ENCODE results near the gene UBA52. TPM values are rescaled to one million over a fixed set of nuclear protein-coding genes. Genes with fewer than 3 reads are reported as not detected.
"Not testable (repeated sequence)": the region's sequence is repeated elsewhere in the genome, so short reads cannot be mapped to it uniquely, and the experiment has no call there.

Gene UBA52
- polyA plus RNA-seq (2011; rRNA removed) (1,723 and 2,315 TPM in 2 replicates), polyA minus RNA-seq (2011; rRNA and poly(A)+ RNA removed) (1,114 and 1,571 TPM in 2 replicates)

DNA sequence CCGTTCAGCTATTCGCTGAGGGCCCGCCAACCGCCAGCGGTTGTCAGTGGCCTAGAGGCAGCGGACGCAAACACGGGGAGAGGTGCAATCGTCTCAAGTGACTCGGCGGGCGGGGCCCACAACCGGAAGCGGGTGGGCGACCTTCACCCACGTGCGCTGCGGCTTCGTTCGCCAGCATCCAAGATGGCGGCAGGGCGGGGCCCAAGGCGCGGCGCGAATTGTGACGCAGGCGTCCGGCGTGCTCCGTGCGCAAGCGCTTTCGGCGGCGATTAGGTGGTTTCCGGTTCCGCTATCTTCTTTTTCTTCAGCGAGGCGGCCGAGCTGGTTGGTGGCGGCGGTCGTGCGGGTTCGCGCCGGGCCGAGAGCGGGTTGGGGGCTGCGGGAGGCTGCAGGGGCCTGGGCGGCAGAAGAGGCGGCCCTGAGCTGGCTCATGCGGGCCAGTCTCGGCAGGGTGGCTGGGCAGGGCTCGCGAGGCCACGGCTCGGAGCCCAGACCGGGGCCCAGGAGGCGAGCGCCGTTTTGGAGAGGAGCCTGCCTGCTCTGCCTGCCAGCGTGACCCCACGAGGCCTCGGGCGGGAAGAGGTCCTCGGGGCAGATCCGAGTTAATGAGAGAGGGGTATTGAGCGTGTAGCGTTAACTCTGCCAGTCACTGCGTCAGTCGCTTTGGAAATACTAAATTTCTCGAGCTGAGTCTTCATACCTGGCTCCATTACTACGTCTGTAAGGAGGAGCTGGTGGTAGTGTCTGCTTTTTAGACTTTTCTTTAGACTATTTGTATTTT, at the start of gene UBA52:
Gene UBA52 (plus strand): TSS at position 294 of the 781 bp plus-strand sequence. CDS start 1,444 bp downstream, outside the sequence.
- Histone ChIP-seq H3K27ac (ENCODE audit: low read depth, low read length) (peak within 1 kb of the TSS; percentile 83), H3K9me3 (ENCODE audit: control insufficient read depth, insufficient read depth, low read length) (no peaks in the 10 kb centered on the region), H3K27me3 (ENCODE audit: control insufficient read depth, insufficient read depth, low read length) (no peaks in the 10 kb centered on the region), H3K4me3 (ENCODE audit: low read depth, low read length) (peak within 1 kb of the TSS; percentile 98)
- CTCF ChIA-PET: interaction anchor here (0.6 to 2.3 kb wide), 9 partner anchors 17 to 344 kb away, joined by 3 to 12 read pairs (median 3); partner anchors contain the start of gene REX1BD
- POLR2A ChIA-PET: interaction anchor here (0.6 to 3.1 kb wide), 14 partner anchors 13 to 348 kb away, joined by 3 to 28 read pairs (median 4); partner anchors contain the start of genes COPE, DDX49, ELL and KXD1
- TF ChIP-seq, protein P1, sequence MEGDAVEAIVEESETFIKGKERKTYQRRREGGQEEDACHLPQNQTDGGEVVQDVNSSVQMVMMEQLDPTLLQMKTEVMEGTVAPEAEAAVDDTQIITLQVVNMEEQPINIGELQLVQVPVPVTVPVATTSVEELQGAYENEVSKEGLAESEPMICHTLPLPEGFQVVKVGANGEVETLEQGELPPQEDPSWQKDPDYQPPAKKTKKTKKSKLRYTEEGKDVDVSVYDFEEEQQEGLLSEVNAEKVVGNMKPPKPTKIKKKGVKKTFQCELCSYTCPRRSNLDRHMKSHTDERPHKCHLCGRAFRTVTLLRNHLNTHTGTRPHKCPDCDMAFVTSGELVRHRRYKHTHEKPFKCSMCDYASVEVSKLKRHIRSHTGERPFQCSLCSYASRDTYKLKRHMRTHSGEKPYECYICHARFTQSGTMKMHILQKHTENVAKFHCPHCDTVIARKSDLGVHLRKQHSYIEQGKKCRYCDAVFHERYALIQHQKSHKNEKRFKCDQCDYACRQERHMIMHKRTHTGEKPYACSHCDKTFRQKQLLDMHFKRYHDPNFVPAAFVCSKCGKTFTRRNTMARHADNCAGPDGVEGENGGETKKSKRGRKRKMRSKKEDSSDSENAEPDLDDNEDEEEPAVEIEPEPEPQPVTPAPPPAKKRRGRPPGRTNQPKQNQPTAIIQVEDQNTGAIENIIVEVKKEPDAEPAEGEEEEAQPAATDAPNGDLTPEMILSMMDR (IDR thresholded peaks at IDR 0.05; ENCODE audit: low read depth, low read length): no peak
- peak; percentile 91 for DNase-seq (ENCODE audit: low read depth, low spot score)

DNA sequence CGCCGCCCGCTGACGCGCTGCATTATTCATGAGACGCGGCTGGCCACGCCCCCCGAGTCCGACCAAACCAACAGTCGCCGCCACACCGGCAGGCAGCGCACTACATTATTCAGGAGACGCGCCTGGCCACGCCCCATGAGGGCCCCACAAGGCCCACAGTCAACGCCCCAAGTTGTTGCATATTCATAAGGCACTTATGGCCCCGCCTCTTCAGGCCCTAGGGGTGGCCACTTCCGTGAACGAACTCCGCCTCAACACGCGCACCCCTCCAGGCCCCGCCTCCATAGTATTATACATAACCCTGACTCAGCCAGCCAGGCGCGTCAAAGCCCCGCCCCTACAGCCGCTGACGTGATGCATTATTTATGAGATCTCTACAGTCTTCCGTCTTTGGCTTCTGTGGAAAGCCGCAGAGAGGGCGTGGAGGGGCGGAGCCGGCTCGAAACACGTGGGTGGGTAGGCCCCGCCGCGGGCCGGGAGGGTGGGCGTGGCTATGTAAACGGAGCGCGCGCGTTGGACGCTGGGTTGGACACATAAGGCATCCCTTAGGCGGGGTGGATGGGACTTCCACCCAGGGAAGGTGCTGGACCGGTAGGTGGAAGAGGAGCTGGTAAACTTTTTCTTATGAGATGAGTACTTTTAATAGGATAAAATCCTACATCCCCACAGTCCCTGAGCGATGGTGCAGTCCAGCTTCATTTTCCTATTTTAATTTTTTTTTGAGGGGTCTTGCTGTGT, 49.4 kb upstream of the UBA52 start:
- H3K27me3 ChIP-seq (ENCODE audit: control insufficient read depth, insufficient read depth, low read length): no peaks in the 10 kb centered on the region
- H3K4me3 ChIP-seq (ENCODE audit: low read depth, low read length): peak overlapping the region; percentile 29; the same call in 1 of the 2 replicates
- TF ChIP-seq, protein P1 (IDR thresholded peaks at IDR 0.05; ENCODE audit: low read depth, low read length): peak; percentile 22
- ChIA-PET CTCF (interaction anchor here (0.5 to 0.6 kb wide), 2 partner anchors 194 to 369 kb away, joined by 3 read pairs; no protein-coding TSS in a partner anchor), POLR2A (interaction anchor here (0.7 to 3.7 kb wide), 4 partner anchors 20 to 49 kb away, joined by 4 to 21 read pairs (median 4); partner anchors contain the start of genes KXD1 and UBA52)
- no peaks in the 10 kb centered on the region for H3K9me3 ChIP-seq (ENCODE audit: control insufficient read depth, insufficient read depth, low read length)
- peak; percentile 100 for DNase-seq (ENCODE audit: low read depth, low spot score)
- peak overlapping the region; percentile 47 for H3K27ac ChIP-seq (ENCODE audit: low read depth, low read length)

DNA sequence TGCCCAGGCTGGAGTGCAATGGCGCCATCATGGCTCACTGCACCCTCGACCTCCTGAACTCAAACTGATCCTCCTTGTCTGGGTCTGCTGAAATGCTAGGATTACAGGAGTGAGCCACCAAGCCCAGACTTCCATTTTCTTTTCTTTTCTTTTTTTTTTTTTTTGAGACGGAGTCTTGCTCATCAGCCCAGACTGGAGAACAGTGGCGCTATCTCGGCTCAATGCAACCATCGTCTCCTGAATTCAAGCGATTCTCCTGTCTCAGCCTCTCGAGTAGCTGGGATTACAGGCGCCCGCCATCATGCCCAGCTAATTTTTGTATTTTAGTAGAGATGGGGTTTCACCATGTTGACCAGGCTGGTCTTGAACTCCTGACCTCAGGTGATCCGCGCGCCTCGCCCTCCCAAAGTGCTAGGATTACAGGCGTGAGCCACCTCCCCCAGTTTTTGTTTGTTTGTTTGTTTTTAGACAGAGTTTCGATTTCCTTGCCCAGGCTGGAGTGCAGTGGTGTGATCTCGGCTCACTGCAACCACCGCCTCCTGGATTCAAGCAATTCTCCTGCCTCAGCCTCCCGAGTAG, 48.7 kb upstream of the UBA52 start:
- H3K27me3 ChIP-seq (ENCODE audit: control insufficient read depth, insufficient read depth, low read length); CTCF ChIA-PET; H3K9me3 ChIP-seq (ENCODE audit: control insufficient read depth, insufficient read depth, low read length); DNase-seq (ENCODE audit: low read depth, low spot score); H3K4me3 ChIP-seq (ENCODE audit: low read depth, low read length): not testable (repeated sequence)
- POLR2A ChIA-PET: interaction anchor here (0.7 to 3.7 kb wide), 2 partner anchors 35 to 222 kb away, joined by 5 to 21 read pairs; partner anchors contain the start of gene KXD1
- H3K27ac ChIP-seq (ENCODE audit: low read depth, low read length): peak overlapping the region; percentile 47

DNA sequence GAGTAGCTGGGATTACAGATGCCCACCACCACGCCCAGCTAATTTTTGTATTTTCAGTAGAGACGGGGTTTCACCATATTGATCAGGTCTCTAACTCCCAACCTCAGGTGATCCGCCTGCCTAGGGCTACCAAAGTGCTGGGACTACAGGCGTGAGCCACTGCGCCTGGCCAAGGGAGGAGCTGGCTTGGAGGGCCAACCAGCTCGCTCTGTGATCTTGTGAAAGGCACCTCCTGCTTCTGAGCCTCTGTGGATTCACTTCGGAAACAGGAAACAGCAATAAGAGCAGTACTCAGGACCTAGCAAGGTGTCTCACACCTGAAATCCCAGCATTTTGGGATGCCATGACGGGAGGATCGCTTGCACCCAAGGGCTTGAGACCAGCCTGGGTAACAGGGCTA, 47.8 kb upstream of the UBA52 start:
- TF ChIP-seq, protein P1 (IDR thresholded peaks at IDR 0.05; ENCODE audit: low read depth, low read length): no peak
- CTCF ChIA-PET: interaction anchor here (0.6 kb wide), 1 partner anchor 32 kb away, joined by 3 read pairs; no protein-coding TSS in a partner anchor
- Histone ChIP-seq H3K4me3 (ENCODE audit: low read depth, low read length) (no peak overlapping the region), H3K27ac (ENCODE audit: low read depth, low read length) (no peak overlapping the region), H3K9me3 (ENCODE audit: control insufficient read depth, insufficient read depth, low read length) (no peaks in the 10 kb centered on the region), H3K27me3 (ENCODE audit: control insufficient read depth, insufficient read depth, low read length) (no peaks in the 10 kb centered on the region)
- POLR2A ChIA-PET: no interaction called here
- DNase-seq (ENCODE audit: low read depth, low spot score): no peak

DNA sequence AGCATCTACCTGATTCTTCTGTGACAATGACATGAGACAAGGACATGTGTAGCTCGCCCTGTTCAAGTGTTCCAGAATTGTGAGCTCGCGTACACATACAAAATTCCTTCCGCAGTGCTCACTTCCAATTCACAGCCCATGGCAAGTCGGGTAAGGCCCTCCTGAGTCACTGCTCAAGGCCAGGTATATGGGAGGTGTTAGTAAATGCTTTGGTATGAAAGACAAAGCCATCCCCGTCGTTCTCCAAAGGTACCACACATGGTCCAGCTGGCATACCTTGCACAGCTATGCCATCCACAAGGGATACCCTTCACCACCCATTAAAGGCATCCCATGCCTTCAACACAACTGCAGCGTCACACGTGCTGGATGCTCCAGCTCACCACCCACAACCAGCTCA, 45.3 kb upstream of the UBA52 start:
- Histone ChIP-seq H3K9me3 (ENCODE audit: control insufficient read depth, insufficient read depth, low read length) (no peaks in the 10 kb centered on the region), H3K4me3 (ENCODE audit: low read depth, low read length) (no peak overlapping the region), H3K27ac (ENCODE audit: low read depth, low read length) (no peak overlapping the region), H3K27me3 (ENCODE audit: control insufficient read depth, insufficient read depth, low read length) (no peaks in the 10 kb centered on the region)
- CTCF ChIA-PET: no interaction called here
- no peak for DNase-seq (ENCODE audit: low read depth, low spot score)
- TF ChIP-seq, protein P1 (IDR thresholded peaks at IDR 0.05; ENCODE audit: low read depth, low read length): no peak
- POLR2A ChIA-PET: no interaction called here

Measured in AG04450 (cell line).